Chondrocyte (in vitro differentiated cells): ENCODE measurements around the gene ZYG11A. TPM values are rescaled to one million over a fixed set of nuclear protein-coding genes. Genes with fewer than 3 reads are reported as not detected.

Experiments used
- DNase-seq: peaks from one replicate; pipeline ENCODE4 v3.0.0; 2021; ENCODE audit warnings: mixed read lengths, low spot score
- H3K27ac Mint-ChIP-seq: one replicate; pipeline ENCODE4 v1.8.0; 2021; ENCODE audit warnings: mild to moderate bottlenecking, moderate library complexity, mixed read lengths; ENCODE audit not compliant: unreplicated experiment
- H3K27me3 Mint-ChIP-seq: 2 replicates; pipeline ENCODE4 v1.8.0; 2021; ENCODE audit warnings: low read depth, mixed read lengths
- H3K36me3 Mint-ChIP-seq: 2 replicates; pipeline ENCODE4 v1.8.0; 2021; ENCODE audit warnings: low read depth, mixed read lengths
- H3K4me1 Mint-ChIP-seq: 2 replicates; pipeline ENCODE4 v1.8.0; 2021; ENCODE audit warnings: low read depth, mild to moderate bottlenecking, mixed read lengths
- H3K4me3 Mint-ChIP-seq: one replicate; pipeline ENCODE4 v1.8.0; 2021; ENCODE audit warnings: mild to moderate bottlenecking, moderate library complexity, mixed read lengths; ENCODE audit not compliant: unreplicated experiment
- H3K9me3 Mint-ChIP-seq: 2 replicates; pipeline ENCODE4 v1.8.0; 2021; ENCODE audit warnings: low read depth, mixed read lengths
- CTCF ChIP-seq: fragments of 200-600 bp; sonication (generic); IDR thresholded peaks from 2 replicates; pipeline ENCODE4 v1.5.0; 2021; ENCODE audit warnings: antibody characterized with exemption, mild to moderate bottlenecking, moderate library complexity
- total RNA-seq: library from RNA; stranded (reverse); gene quantifications from 3 replicates; pipeline ENCODE4 v1.2.1, GENCODE V29; 2021

The ZYG11A gene
- total RNA-seq, 1 donor from 2014 or later, result 0.62 TPM

GRCh38 chr1:52907068-52907811 lies 64.7 kb downstream of the ZYG11A start:
- Mint-ChIP-seq H3K27ac (no peak overlapping the region), H3K27me3 (no peaks in the 10 kb centered on the region), H3K4me3 (no peak overlapping the region), H3K4me1 (no peaks in the 10 kb centered on the region), H3K36me3 (no peaks in the 10 kb centered on the region), H3K9me3 (no peaks in the 10 kb centered on the region)
- DNase-seq, result no peak
- TF ChIP-seq CTCF, result no peak

DNA sequence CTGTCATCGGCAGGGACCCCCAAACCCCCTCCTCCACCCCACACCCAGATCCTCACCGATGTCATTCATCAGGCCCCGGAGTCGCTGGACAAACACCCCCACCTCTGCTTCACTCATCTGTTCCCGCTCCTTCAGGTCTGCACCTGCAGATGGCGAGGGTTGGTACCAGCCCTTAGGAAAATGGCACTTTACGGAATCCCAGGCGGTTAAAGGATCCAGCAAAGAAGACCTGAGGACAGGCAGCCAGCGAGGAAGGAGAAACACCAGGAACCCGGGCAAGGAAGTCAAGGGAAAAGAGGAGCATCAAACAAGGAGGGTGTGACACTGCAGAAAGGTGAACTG lies 65.2 kb downstream of the ZYG11A start:
- Mint-ChIP-seq H3K36me3 (no peaks in the 10 kb centered on the region), H3K4me1 (no peaks in the 10 kb centered on the region), H3K27ac (no peak overlapping the region), H3K27me3 (no peaks in the 10 kb centered on the region), H3K4me3 (no peak overlapping the region), H3K9me3 (no peaks in the 10 kb centered on the region)
- TF ChIP-seq CTCF, result no peak
- DNase-seq, result no peak

DNA sequence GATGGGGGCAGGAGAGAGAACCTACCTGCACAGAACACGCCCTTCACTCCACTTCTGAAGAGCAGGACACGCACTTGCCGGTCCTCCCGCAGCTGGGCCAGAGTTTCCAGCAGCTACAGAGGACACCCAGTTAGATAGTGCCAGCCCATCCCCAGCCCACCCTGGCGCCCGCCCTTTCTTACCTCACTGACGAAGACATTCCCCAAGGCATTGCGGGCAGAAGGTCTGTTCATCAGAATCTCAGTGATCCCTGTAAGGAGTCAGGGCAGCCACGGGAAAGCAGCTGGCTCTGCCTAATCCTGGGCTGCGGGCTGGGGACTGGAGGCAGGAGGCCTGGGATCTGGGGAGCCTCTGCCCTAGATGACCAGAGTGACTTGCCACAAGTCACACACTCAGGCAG lies 69.0 kb downstream of the ZYG11A start:
- Mint-ChIP-seq H3K27me3 (no peaks in the 10 kb centered on the region), H3K9me3 (no peaks in the 10 kb centered on the region), H3K36me3 (no peaks in the 10 kb centered on the region), H3K4me1 (no peaks in the 10 kb centered on the region), H3K4me3 (no peak overlapping the region), H3K27ac (no peak overlapping the region)
- TF ChIP-seq CTCF, result no peak
- DNase-seq, result no peak

DNA sequence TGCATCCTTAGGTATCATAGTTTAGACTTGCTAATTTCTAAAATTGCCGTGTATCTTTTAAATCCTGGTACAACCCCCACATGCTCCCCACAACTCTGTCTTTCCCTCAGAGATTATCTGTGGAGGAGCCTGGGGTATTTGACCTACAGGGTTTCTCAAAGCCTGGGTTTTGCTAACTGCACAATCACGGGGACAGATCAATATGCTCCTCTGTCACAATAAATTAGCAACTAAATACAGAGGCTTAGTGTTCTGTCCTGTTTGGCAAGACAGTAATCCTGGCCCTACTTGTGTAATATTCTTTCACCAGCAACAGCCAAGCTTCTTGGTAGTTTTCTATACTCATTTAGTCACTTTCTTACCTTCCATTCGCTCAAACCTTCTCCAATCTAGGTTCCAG lies 70.5 kb downstream of the ZYG11A start:
- Mint-ChIP-seq H3K4me1 (no peaks in the 10 kb centered on the region), H3K9me3 (no peaks in the 10 kb centered on the region), H3K27me3 (no peaks in the 10 kb centered on the region), H3K36me3 (no peaks in the 10 kb centered on the region), H3K4me3 (no peak overlapping the region), H3K27ac (no peak overlapping the region)
- TF ChIP-seq CTCF, result no peak
- DNase-seq, result no peak

GRCh38 chr1:52913537-52913936 lies 71.0 kb downstream of the ZYG11A start:
- no peak overlapping the region for H3K27ac Mint-ChIP-seq
- no peak for TF ChIP-seq CTCF
- no peaks in the 10 kb centered on the region for H3K27me3 Mint-ChIP-seq

More at GRCh38 chr1:52913537-52913936, 71.0 kb downstream of the ZYG11A start:
- H3K4me1 Mint-ChIP-seq, result no peaks in the 10 kb centered on the region
- H3K4me3 Mint-ChIP-seq, result no peak overlapping the region
- H3K9me3 Mint-ChIP-seq, result no peaks in the 10 kb centered on the region
- no peaks in the 10 kb centered on the region for H3K36me3 Mint-ChIP-seq
- DNase-seq, result no peak
